ENCODE data around the gene ERF.
"Not testable (repeated sequence)": the region's sequence is repeated elsewhere in the genome, so short reads cannot be mapped to it uniquely, and the experiment has no call there.

ERF gene

DNA sequence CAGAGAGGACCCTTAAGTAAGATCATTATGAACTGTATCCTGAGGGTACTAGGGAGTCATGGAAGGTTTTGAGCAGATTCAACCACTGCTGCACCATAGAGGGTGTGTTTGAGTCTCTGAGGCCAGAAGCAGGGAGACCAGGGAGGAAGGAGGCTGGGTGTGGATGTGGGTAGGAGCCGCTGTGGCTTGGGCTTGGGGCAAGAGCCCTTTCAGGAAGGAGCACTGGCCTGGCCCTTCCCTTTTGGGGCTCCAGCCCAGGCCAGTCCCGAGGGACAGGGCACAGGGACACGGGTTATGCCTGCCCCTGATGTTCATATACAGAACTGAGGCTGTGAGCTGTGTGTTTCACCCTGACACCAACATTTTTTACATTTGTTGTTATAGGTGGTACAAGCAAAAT, 21.4 kb upstream of the ERF start:
- DNase-seq = no peak

DNA sequence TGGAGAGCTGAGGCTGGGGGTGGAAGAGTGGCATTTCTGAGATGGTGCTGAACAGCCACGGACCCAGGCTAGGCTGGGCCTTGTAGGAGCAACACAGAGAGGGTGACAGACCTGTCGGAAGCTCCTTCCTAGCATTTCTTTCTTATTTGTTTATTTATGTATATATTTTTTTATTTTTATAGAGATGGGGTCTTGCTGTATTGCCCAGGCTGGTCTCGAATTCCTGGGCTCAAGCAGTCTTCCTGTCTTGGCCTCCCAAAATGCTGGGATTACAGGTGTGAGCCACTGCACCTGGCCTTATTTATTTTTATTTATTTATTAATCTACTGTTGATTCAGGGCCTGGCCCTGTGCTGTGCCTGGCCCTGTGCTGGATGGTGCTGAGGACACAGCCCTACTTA, 20.6 kb upstream of the ERF start:
- no peak for DNase-seq

DNA sequence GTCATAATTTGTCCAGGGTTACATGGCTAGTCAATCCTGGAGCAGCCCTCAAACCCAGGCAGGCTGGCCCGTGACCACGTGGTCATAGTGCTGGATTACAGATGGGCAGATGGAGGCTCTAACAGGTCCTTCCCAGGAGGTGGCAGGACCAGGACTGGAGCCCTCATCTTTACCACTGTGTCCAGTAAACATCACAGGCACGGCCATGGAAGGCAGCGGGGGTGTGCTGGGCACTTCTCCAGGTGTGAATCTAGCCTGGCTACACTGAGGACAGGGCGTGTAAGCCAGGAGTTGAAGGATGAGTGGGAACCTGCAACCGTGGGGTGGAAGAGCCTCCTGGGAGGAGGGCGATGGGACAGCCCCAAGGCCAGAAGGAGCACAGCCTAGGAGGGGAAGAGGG, 20.2 kb upstream of the ERF start:
- no peak for DNase-seq

- DNase-seq = no peak
Observed at GRCh38 chr19:42274065-42274682, 19.2 kb upstream of the ERF start.

DNA sequence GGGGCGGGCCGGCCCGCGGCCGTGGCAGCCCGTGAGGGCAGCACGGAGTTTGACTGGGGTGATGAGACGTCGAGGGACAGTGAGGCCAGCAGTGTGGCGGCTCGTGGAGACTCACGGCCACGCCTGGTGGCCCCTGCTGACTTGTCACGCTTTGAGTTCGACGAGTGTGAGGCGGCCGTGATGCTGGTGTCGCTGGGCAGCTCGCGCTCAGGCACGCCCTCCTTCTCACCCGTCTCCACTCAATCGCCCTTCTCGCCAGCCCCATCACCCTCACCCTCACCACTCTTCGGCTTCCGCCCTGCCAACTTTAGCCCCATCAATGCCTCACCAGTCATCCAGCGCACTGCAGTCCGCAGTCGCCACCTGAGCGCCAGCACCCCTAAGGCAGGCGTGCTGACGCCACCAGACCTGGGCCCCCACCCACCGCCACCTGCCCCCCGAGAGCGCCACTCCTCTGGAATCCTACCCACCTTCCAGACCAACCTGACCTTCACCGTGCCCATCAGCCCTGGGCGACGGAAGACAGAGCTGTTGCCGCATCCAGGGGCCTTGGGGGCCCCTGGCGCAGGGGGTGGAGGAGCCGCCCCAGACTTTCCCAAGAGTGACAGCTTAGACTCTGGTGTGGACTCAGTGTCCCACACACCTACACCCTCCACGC, 18.6 kb upstream of the ERF start:
- no peak for DNase-seq

DNA sequence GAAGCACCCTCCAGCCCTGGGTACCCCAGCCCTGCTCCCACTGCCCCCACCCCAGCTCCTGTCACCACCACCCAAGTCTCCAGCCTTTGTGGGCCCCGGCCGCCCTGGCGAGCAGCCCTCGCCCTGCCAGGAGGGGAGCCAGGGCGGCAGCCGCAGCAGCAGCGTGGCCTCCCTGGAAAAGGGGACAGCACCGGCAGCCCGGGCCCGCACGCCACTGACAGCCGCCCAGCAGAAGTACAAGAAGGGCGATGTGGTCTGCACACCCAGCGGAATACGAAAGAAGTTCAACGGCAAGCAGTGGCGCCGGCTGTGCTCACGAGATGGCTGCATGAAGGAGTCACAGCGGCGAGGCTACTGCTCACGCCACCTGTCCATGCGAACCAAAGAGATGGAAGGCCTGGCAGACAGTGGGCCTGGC, 18.1 kb upstream of the ERF start:
- DNase-seq = no peak

GRCh38 chr19:42272535-42272897, 17.6 kb upstream of the ERF start:
- DNase-seq = no peak

- DNase-seq = no peak
Observed at GRCh38 chr19:42271861-42272534, 17.1 kb upstream of the ERF start.

DNA sequence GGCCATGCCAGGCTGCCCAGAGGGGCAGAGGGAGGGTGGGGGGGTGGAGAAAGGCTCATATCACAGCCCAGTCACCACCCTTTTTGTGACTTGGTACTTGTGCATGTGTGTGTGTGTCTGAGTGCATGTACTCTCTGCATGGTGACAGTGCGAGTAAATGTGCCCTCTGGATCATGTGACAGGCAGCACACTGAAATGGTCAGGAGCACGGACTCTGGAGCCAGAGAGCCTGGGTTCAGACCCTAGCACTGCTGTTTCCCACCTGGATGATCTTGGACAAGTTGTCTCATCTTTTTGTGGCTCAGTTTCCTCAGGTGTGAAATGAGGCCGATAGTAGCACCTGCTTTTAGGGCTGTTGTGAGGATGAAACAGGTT, 16.1 kb upstream of the ERF start:
- DNase-seq = peak in 1 of 51 donors; percentile 47

DNA sequence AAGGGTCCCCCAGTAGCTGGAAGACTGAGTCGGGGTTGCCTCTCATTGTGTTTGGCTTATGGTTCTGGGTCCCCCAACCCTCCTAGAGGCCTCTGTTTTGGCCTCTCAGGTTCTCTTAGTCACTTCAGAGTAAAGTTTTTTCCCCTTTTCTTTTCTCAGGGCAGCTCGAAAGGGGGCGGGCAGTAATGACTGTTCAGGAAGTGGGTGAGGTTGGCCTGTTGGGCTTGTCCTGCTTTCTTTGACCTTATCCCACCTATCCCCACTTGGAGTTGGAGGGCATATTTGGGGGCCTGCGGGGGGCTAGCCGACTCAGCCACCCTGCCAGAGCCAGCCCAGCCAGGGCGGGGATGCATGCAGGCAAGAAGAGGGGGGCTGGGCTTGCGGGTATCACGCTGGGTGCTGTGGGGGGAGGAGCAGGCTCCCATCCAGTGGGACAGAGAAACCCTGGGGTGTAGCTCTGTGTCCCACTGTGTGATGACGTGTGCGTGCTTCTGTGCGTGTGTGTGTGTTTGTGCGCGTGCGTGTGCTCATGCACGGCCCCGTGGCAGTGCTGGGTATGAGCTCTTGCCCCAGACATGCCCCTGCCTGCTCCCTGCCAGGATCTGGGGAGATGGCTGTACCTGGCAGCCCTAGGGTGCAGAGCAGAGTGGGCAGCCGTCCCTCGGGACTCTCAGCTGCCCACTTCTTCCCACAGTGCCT, 15.6 kb upstream of the ERF start:
- DNase-seq = peak in 26 of 51 donors; percentile 12 to 80 (median 49)

DNA sequence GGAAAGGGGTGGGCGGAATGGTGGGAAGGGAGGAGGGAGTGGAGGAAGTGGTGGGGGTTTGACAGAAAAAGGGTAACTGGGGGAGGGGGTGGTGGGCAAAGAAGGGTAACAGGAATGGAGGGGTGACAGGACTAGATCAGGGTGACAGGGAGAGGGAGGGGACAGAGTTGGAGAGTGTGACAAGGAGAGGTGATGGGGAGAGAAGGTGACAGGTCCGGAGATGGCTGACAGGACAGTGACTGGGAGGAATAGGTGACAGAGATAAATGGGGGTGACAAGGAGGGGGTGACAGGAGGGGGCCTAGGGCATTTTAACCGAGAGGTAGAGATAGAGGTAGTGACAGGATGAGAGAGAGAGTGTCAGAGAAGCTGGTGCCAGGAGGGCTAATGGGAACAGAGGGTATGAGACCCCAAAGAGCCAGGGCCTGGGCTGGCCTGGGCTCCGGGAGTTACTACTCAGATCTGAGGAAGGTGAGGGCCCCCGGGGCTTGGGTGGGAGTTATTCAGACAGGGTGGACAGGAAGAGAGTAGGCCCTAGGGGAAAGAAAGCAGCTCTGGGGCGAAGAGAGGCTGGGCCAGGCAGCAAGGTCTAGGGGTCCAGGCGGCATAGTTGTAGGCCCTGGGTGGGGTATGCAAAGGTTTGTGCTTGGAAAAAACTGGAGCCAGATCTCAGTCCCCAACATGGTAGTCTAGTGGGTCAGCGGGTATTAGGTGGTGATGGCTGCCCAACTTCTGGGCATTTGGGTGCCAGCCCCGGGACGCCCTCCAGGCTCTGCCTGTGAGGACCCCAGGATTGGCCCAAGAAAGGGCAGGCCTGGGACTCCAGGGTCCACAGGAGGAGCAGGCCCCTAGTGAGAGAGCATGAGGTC, 14.8 kb upstream of the ERF start:
- peak in 2 of 51 donors; percentile 13 to 55 for DNase-seq

DNA sequence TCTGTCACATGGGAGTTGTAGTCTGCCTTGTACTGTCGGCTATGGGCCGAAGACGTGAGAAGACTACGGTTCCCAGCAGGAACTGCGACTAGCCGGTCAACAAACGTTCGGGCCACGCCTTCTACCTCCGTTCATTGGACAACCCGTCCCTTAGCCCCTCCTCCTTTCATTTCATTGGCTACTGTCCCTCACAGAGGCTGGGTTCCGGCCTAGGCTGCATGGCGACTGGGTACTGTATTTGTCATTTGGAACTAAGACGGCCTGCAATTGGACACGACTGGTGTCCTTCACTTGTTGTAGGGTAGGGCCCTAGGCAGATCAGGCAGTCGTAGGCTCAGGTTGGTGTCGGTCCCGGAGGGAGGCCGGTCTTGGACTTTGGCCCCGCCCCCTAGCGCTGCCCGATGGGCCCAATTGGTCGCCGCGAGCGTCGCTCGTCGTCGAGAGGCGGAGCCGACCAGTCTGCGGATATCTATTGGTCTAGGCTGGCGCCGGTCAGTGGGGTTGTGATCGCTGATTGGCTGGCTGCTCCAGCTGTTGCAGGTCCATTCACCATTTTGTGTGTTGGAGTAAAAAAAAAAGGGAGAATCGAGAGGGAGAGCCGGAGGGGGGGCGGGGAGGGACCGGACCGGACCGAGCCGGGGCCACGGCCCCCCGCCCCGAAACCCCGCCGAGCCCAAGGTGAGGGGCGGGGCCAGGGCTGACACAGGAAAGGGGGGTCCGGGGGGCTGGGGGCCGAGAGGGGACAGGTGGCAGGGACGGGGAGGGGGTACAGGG, 14.0 kb upstream of the ERF start, which contains the start of gene CIC:
Gene CIC (plus strand): TSS at position 549 of the 774 bp plus-strand sequence. CDS start 2,532 bp downstream, outside the sequence.
- peak; percentile 91 to 100 (median 100) for DNase-seq

- DNase-seq = peak; percentile 95 to 100 (median 99)
Observed at GRCh38 chr19:42268142-42268703, 13.3 kb upstream of the ERF start.

DNA sequence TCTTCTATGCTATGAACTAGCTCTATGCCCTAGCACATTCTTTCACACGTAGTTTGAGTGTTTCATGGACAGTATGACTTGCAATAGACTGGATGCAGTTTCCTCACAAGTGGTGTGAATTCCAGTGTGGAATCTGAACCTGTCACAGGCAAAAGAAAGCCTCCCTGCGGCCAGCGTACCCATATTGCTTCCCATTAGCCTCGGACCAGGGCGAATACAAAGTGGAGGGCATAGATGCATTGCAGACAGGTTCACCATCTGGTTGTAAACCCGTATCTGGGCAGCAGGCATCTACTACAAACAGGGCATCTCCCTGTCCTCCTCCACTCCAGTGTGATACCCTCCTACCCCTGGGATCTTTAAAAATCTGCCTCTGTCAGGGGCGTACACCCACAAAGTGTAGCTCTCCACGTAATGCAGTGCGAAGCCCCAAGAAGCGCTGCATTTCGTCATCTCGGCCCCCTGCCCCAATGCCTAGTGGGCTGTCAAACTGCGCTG, 12.8 kb upstream of the ERF start:
- DNase-seq = no peak

DNA sequence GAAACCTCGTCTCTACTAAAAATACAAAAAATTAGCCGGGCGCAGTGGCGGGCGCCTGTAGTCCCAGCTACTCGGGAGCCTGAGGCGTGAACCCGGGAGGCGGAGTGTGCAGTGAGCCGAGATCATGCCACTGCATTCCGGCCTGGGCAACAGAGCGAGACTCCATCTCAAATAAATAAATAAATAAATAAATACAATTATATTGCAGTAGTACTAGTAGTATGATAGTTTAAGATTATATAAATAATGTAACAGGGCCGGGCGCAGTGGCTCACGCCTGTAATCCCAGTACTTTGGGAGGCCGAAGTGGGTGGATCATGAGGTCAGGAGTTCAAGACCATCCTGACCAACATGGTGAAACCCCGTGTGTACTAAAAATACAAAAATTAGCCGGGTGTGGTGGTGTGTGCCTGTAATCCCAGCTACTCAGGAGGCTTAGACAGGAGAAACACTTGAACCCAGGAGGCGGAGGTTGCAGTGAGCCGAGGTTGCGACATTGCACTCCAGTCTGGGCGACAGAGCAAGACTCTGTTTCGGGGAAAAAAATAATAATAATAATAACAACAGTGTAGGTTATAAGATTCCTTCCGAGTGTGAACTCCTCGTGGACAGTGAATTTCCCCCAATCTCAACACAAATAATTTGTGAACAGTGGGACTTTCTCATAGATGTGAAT, 12.1 kb upstream of the ERF start:
- not testable (repeated sequence) for DNase-seq

DNA sequence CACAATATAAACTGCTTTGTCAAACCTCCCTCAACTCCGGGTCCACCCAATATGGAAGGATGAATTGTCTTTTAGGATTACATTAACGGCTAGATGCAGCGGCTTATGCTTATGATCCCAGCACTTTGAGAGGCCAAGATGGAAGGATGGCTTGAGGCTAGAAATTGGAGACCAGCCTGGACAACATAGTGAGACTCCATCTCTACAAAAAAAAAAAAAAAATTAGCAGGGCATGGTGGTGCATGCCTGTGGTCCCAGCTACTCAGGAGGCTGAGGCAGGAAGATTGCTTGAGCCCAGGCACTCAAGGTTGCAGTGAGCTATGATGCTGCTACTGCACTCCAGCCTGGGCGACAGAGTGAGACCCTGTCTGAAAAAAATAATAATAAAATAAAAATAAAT, 11.2 kb upstream of the ERF start:
- DNase-seq = not testable (repeated sequence)

DNA sequence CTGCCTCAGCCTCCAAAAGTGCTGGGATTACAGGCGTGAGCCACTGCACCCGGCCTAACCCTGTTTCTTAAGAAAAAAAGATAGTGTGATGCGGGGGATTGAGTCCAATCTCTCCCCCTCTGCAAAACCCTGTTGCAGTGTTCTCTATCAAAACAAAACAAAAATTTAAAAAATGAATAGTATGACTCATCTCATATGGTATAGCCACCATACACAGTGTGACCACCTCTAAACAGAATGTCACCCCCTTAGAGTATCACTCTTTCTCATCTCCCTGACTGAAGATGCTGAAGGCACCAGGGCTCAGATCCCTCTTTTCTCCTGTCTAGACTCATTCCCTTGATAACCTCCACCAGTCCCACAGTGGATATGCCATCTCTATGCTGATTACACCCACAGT, 6.8 kb upstream of the ERF start:
- DNase-seq = no peak

GRCh38 chr19:42257842-42258241, 2.9 kb upstream of the ERF start:
- DNase-seq = not testable (repeated sequence)
